Measurements from ENCODE around the gene NPY4R2. TPM values are rescaled to one million over a fixed set of nuclear protein-coding genes. Genes with fewer than 3 reads are reported as not detected.
"Not testable (repeated sequence)": the region's sequence is repeated elsewhere in the genome, so short reads cannot be mapped to it uniquely, and the experiment has no call there.

NPY4R2 gene, protein sequence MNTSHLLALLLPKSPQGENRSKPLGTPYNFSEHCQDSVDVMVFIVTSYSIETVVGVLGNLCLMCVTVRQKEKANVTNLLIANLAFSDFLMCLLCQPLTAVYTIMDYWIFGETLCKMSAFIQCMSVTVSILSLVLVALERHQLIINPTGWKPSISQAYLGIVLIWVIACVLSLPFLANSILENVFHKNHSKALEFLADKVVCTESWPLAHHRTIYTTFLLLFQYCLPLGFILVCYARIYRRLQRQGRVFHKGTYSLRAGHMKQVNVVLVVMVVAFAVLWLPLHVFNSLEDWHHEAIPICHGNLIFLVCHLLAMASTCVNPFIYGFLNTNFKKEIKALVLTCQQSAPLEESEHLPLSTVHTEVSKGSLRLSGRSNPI
- polyA plus RNA-seq (2011; rRNA removed): 0.06 TPM in 1 of 2 replicates, not detected in the other
- not detected in 2 replicates for polyA minus RNA-seq (2011; rRNA and poly(A)+ RNA removed)

DNA sequence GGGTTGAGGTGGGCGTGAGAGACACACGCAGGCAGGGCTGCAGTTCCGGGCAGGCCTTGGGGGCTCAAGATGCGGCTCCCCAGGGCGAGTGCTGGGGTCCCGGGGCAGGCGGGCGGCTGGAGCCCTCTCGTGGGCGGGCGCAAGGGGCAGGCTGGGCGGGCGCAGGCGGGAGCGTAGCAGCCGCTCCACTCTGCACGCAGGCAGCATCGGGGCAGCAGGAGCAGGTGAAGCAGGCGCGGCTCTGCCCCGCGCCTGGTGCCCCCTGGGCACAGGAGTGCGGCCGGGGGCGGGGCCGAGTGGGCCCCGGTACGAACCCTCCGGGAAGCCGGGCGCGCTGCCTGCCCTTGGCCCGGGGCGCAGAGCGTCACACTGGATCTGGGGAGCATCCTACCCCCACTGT lies at the start of gene NPY4R2:
Gene NPY4R2 (plus strand): TSS at position 188 of the 400 bp plus-strand sequence. CDS start 3,326 bp downstream, outside the sequence.
- CTCF ChIA-PET; POLR2A ChIA-PET; H3K9me3 ChIP-seq (ENCODE audit: control insufficient read depth, insufficient read depth, low read length); H3K4me3 ChIP-seq (ENCODE audit: low read depth, low read length); DNase-seq (ENCODE audit: low read depth, low spot score); H3K27me3 ChIP-seq (ENCODE audit: control insufficient read depth, insufficient read depth, low read length); H3K27ac ChIP-seq (ENCODE audit: low read depth, low read length): not testable (repeated sequence)

DNA sequence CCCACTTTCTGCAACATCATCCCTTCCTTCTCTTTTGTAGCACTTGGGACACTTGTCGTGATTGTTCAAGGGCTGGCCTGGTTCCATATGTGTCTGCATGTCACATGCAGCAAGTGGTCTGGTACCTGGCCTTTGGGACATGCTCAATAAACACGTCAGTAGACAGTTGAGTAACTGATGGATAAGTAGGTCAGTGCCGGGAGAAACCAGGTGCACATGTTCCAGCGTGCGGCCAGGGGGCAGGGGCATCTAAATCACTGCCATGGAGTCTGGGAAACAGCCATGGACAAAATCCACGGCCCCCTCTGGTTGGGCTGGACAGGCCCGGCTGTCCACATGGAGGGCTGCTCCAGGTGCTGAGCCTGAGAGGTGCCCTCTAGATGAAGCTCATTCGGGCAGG lies 47.6 kb upstream of the NPY4R2 start:
- H3K9me3 ChIP-seq (ENCODE audit: control insufficient read depth, insufficient read depth, low read length); DNase-seq (ENCODE audit: low read depth, low spot score); H3K4me3 ChIP-seq (ENCODE audit: low read depth, low read length); POLR2A ChIA-PET; H3K27me3 ChIP-seq (ENCODE audit: control insufficient read depth, insufficient read depth, low read length); H3K27ac ChIP-seq (ENCODE audit: low read depth, low read length); CTCF ChIA-PET: not testable (repeated sequence)

DNA sequence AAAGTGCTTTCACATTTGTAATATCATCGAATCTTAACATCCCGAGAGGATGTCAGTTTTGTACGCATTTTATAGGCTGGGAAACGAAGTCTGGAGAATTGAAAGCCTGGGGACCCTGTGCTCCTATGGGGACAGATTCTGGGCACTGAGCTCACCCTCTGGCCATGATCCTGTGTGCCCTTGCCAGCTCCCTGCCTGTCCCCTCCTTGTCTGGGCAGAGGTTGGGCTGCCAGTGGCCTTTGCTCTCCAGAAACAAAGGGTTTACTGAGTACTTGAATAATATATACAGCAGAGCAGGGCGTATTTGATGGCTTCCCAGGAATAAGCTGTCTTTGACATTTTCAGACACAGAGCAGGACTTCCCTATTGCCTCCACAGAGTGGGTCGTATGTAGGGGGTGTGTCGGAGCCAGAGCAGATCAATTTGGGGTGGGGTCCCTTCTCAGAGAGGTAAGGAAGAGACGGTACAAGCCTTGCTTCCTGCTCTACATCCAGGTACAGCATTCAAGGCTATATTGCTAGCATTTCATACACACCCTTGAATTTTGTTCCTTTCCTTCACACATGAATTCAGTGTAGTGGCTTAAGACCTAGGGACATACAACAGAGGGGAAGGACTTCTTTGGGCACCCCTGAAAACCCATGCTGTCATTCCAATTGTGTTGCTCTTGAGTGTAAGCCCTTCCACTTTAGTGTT lies 46.8 kb upstream of the NPY4R2 start:
- H3K4me3 ChIP-seq (ENCODE audit: low read depth, low read length); POLR2A ChIA-PET; DNase-seq (ENCODE audit: low read depth, low spot score): not testable (repeated sequence)

DNA sequence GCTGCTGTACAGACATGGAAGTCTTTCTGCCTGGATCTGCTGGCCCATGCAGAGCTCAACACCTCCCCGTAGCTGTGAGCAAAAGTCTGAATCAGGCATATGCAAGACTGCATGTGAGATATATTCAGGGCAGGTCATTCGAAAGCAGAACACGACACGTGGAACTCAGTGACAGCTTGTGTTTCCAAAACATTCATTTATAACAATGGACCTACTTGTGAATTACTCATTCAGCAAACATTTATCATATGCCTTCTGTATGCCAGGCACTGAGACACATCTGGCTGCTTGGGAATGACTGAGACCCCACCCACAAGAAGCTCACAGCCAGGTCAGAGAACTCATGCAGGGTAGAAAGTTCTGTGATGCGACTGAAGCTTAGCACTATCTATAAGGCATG lies 46.2 kb upstream of the NPY4R2 start:
- H3K27ac ChIP-seq (ENCODE audit: low read depth, low read length); H3K4me3 ChIP-seq (ENCODE audit: low read depth, low read length); POLR2A ChIA-PET; DNase-seq (ENCODE audit: low read depth, low spot score); H3K27me3 ChIP-seq (ENCODE audit: control insufficient read depth, insufficient read depth, low read length); CTCF ChIA-PET; H3K9me3 ChIP-seq (ENCODE audit: control insufficient read depth, insufficient read depth, low read length): not testable (repeated sequence)

More for the DNA sequence above, 46.8 kb upstream of the NPY4R2 start:
- H3K9me3 ChIP-seq (ENCODE audit: control insufficient read depth, insufficient read depth, low read length); H3K27me3 ChIP-seq (ENCODE audit: control insufficient read depth, insufficient read depth, low read length); H3K27ac ChIP-seq (ENCODE audit: low read depth, low read length); CTCF ChIA-PET: not testable (repeated sequence)

DNA sequence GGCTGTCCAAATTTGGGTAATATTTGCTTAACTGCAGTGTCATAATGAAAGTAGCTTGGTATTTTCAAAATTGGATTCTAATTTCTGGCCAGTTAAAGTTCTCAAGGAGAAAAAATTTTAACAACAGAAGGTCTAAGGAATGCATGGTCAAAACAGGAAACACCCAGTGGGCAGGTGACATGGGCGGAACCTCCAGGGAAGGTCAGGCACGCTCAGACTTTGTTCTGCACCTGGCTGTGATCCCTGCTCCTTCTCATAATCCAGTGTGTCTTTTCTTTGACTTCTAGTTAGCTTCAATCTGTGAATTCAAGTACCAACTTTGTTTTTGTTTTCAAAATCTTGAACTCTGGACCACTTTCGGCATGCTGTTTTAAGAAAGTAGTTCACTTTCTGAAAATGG lies 34.2 kb upstream of the NPY4R2 start:
- POLR2A ChIA-PET; H3K4me3 ChIP-seq (ENCODE audit: low read depth, low read length); CTCF ChIA-PET; DNase-seq (ENCODE audit: low read depth, low spot score); H3K27ac ChIP-seq (ENCODE audit: low read depth, low read length); H3K9me3 ChIP-seq (ENCODE audit: control insufficient read depth, insufficient read depth, low read length); H3K27me3 ChIP-seq (ENCODE audit: control insufficient read depth, insufficient read depth, low read length): not testable (repeated sequence)

DNA sequence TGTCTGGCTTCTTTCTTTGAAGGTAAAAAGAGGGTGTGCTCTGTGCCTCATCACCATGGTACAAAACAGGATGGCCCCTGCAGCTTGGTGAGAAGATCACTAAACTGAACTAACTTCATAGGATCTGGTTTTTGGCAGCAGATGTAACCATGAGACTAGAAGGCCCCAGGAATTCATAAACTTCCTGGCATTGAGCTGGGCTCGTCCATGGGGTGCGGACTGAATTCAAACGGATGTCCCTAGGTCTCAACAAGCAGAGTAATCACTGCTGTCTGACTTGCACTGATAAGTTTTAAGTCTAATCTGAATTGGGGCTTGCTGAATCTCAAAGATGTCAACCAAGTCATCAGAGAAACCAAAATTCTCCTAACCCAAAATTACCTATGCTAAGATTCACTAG lies 33.5 kb upstream of the NPY4R2 start:
- POLR2A ChIA-PET; DNase-seq (ENCODE audit: low read depth, low spot score); H3K9me3 ChIP-seq (ENCODE audit: control insufficient read depth, insufficient read depth, low read length); H3K4me3 ChIP-seq (ENCODE audit: low read depth, low read length); H3K27me3 ChIP-seq (ENCODE audit: control insufficient read depth, insufficient read depth, low read length); H3K27ac ChIP-seq (ENCODE audit: low read depth, low read length); CTCF ChIA-PET: not testable (repeated sequence)

DNA sequence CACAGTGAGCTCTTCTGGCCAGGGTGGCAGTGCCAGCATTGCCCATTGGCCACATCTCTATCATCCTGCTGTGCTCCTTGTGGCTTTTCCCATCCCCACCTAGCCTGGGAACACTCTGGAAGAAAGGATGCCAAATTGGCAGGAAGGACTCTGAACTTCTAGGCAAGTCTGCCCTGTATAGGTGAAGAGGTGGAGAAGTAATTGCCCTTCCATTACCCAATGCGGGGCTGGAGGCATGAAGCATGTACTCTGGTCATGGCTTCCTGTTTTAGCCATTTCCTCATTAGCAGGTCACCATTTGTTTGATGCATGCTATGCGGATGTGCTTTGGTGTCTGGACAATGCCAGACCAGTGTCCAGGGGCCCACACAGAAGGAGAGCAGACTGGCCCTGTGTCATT lies 32.1 kb upstream of the NPY4R2 start:
- H3K4me3 ChIP-seq (ENCODE audit: low read depth, low read length); DNase-seq (ENCODE audit: low read depth, low spot score); POLR2A ChIA-PET; H3K27me3 ChIP-seq (ENCODE audit: control insufficient read depth, insufficient read depth, low read length); CTCF ChIA-PET; H3K27ac ChIP-seq (ENCODE audit: low read depth, low read length); H3K9me3 ChIP-seq (ENCODE audit: control insufficient read depth, insufficient read depth, low read length): not testable (repeated sequence)

DNA sequence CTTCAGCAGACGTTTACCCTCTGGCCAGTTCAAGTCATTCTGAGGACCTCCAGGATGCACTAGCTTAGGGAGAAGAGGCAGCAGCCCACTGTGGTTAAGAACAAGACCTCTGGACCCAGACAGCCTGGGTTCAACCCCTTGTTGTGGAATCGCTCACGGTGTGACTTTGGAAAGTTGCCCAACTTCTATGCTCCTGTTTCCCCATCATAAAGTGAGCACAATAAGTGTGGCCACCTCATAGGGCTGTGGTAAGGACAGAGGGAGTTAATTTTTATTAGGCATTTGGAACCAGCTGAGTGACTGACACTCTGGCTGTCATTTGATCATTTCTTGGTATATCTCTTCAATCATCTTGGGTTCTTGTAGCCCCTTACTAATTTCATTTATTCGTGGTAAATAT lies 31.6 kb upstream of the NPY4R2 start:
- H3K9me3 ChIP-seq (ENCODE audit: control insufficient read depth, insufficient read depth, low read length); H3K27ac ChIP-seq (ENCODE audit: low read depth, low read length); H3K4me3 ChIP-seq (ENCODE audit: low read depth, low read length); DNase-seq (ENCODE audit: low read depth, low spot score); CTCF ChIA-PET; H3K27me3 ChIP-seq (ENCODE audit: control insufficient read depth, insufficient read depth, low read length); POLR2A ChIA-PET: not testable (repeated sequence)

DNA sequence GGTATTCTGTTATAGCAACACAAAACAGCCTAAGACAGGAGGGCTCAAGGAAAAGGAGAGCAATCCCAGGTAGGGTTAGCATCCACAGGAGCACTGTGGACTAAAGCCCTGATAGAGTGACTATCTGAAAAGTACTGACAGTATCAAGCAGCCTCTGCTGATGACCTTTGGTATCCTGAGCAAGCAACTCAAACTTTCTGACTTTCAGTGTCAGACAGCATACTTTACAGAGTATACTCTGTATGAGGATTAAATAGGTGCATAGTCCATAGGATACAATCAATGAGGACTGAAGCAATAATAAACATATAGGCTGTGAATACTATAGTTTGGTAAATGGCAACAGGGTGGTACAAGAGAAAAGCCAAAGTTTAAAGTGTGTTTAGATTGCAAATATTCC lies 27.7 kb upstream of the NPY4R2 start:
- H3K4me3 ChIP-seq (ENCODE audit: low read depth, low read length); CTCF ChIA-PET; H3K27ac ChIP-seq (ENCODE audit: low read depth, low read length); H3K27me3 ChIP-seq (ENCODE audit: control insufficient read depth, insufficient read depth, low read length); H3K9me3 ChIP-seq (ENCODE audit: control insufficient read depth, insufficient read depth, low read length); DNase-seq (ENCODE audit: low read depth, low spot score); POLR2A ChIA-PET: not testable (repeated sequence)

DNA sequence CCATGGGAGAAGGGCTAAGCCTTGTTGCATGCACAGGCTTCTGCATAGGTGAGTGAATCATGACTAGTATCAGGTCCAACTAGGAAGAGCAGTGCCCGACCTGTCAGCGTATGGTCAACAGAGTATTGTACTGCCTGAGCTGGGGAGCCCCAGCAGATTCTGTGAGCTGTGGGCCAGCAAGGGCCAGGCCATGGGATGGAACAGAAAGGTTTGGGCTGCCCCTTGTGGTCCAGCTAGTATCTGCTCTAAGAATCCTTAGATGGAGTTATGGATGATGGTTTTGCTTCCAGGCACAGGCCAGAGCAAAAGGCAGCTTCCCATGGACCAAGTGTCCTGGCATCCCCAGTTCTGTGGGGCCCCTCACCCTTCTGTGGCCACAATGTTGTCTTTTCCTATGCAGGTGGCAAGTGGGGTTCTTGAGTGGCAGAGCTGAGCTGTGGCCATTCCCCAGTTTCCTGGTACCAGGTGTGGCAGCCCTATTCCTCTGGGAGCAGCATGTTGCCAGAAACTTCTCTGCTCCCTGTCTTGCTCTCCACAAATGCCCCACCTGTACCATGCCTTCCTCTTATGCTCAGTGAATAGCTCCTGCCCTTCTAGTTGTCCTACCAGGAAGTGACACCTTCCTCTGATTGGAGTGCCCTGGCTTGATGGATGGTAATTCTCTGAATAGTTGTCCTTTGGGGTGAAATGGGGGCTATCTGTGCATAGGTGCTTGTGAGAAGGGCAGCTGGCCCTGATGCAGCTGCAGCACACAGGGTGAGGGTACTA lies 25.8 kb upstream of the NPY4R2 start:
- POLR2A ChIA-PET; H3K4me3 ChIP-seq (ENCODE audit: low read depth, low read length); H3K27ac ChIP-seq (ENCODE audit: low read depth, low read length); DNase-seq (ENCODE audit: low read depth, low spot score); H3K9me3 ChIP-seq (ENCODE audit: control insufficient read depth, insufficient read depth, low read length); CTCF ChIA-PET; H3K27me3 ChIP-seq (ENCODE audit: control insufficient read depth, insufficient read depth, low read length): not testable (repeated sequence)

DNA sequence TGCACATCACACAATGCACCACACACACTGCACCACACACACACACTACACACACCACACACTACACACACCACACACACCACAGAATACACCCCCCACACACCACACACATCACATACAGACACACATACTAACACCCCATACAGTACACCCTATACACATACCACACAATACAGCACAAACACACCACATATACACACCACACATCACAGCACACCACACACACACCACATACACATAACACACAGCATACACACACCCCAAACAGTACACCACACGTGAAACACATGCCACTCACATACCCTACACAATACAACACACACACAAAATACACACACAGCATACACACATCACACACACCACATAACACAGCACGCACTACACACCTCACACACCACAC lies 23.9 kb upstream of the NPY4R2 start:
- POLR2A ChIA-PET: not testable (repeated sequence)

DNA sequence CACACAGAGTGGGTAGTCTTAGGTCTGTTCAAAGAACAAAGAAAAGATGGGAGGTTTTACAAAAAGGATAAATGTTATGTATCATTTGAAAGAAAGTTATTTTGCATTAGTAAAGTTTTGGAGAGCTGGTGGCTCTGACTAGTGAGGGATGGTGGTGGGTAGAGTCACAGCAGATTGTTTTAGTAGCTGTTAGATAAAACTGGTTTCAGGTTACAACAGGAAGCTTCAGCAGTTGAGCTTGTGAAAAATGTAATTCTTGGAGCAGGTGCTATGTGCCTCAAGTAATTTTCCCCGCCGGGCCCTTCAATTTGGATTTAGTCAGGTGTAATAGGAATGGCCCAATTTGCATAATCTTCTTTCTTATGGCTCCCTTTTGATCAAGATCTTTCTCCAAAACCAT lies 20.6 kb upstream of the NPY4R2 start:
- H3K27ac ChIP-seq (ENCODE audit: low read depth, low read length); POLR2A ChIA-PET; DNase-seq (ENCODE audit: low read depth, low spot score); CTCF ChIA-PET; H3K9me3 ChIP-seq (ENCODE audit: control insufficient read depth, insufficient read depth, low read length); H3K4me3 ChIP-seq (ENCODE audit: low read depth, low read length); H3K27me3 ChIP-seq (ENCODE audit: control insufficient read depth, insufficient read depth, low read length): not testable (repeated sequence)

More for the DNA sequence above, 23.9 kb upstream of the NPY4R2 start:
- CTCF ChIA-PET; H3K4me3 ChIP-seq (ENCODE audit: low read depth, low read length); H3K27me3 ChIP-seq (ENCODE audit: control insufficient read depth, insufficient read depth, low read length); DNase-seq (ENCODE audit: low read depth, low spot score); H3K9me3 ChIP-seq (ENCODE audit: control insufficient read depth, insufficient read depth, low read length); H3K27ac ChIP-seq (ENCODE audit: low read depth, low read length): not testable (repeated sequence)

Measured in AG04450 (cell line).